K562 (cell line): ENCODE measurements around the gene PSMD8.

Experiments used
- ATF3 ChIP-seq, 2 experiments: fragments of 450-650 bp in 1 of 2; sonication (generic) in 1 of 2; formaldehyde crosslinking in 1 of 2; IDR thresholded peaks in 1 of 2; conservative IDR thresholded peaks in 1 of 2; 2 replicates each; pipeline versions ENCODE4 v1.6.1 to v1.8.1; 2016 to 2023; ENCODE audit warnings: mild to moderate bottlenecking in 2 of 2, moderate library complexity in 2 of 2, inconsistent platforms in 1 of 2, missing genetic modification reagents in 1 of 2
- CBX1 ChIP-seq: sonication (generic); IDR thresholded peaks from 2 replicates; pipeline ENCODE4 v1.6.1; 2016; ENCODE audit warnings: antibody characterized with exemption, low read depth, mild to moderate bottlenecking
- CTCF ChIP-seq, 3 experiments: IDR thresholded peaks in 2 of 3; conservative IDR thresholded peaks in 1 of 3; 2 replicates each; pipeline ENCODE4 v1.5.1; 2011 to 2012; ENCODE audit warnings: low read length in 3 of 3, mild to moderate bottlenecking in 3 of 3, control low read depth in 2 of 3, improper control_type of control experiment in 1 of 3, inconsistent platforms in 1 of 3, low read depth in 1 of 3, mixed read lengths in 1 of 3, moderate library complexity in 1 of 3; ENCODE audit not compliant: insufficient read depth in 2 of 3
- ELF2 ChIP-seq: fragments of 250-450 bp; sonication (Bioruptor Pico); IDR thresholded peaks from 2 replicates; pipeline ENCODE4 v1.5.0; 2021; ENCODE audit warnings: mild to moderate bottlenecking
- HMG20B ChIP-seq: fragments of 250-450 bp; sonication (Bioruptor Pico); IDR thresholded peaks from 2 replicates; pipeline ENCODE4 v1.5.0; 2021; ENCODE audit warnings: mild to moderate bottlenecking
- HMGXB4 ChIP-seq: sonication (generic); formaldehyde crosslinking; IDR thresholded peaks from 2 replicates; pipeline ENCODE4 v1.8.1; 2023; ENCODE audit warnings: mild to moderate bottlenecking, missing genetic modification reagents
- IRF1 ChIP-seq: sonication (generic); formaldehyde crosslinking; IDR thresholded peaks from 2 replicates; pipeline ENCODE4 v1.8.0; 2022; ENCODE audit warnings: missing genetic modification reagents, mild to moderate bottlenecking, borderline replicate concordance
- KAT8 ChIP-seq: fragments of 450-650 bp; IDR thresholded peaks from 2 replicates; pipeline ENCODE4 v1.6.1; 2016; ENCODE audit warnings: low read depth, mild to moderate bottlenecking
- NBN ChIP-seq: fragments of 450-650 bp; IDR thresholded peaks from 2 replicates; pipeline ENCODE4 v1.6.1; 2016; ENCODE audit warnings: low read depth, mild to moderate bottlenecking
- NFRKB ChIP-seq: fragments of 450-650 bp; IDR thresholded peaks from 2 replicates; pipeline ENCODE4 v1.6.1; 2016; ENCODE audit warnings: low read depth
- THAP12 ChIP-seq: fragments of 250-450 bp; sonication (Bioruptor Pico); IDR thresholded peaks from 2 replicates; pipeline ENCODE4 v1.9.0; 2021; ENCODE audit warnings: mild to moderate bottlenecking, inconsistent platforms
- ZBTB2 ChIP-seq: fragments of 450-650 bp; IDR thresholded peaks from 2 replicates; pipeline ENCODE4 v1.6.1; 2016; ENCODE audit warnings: antibody characterized with exemption

GRCh38 chr19:38333245-38333644 lies 41.1 kb upstream of the PSMD8 start:
- no peak for TF ChIP-seq IRF1 (CRISPR knock-in tag)
- TF ChIP-seq HMG20B (CRISPR knock-in tag), result no peak
- TF ChIP-seq NBN, result no peak
- TF ChIP-seq CTCF (IDR thresholded peaks at IDR 0.05 in 2 of 3, conservative IDR thresholded peaks at IDR 0.05 in 1 of 3; ENCODE audit: insufficient read depth in 2 of 3, low read depth in 1 of 3, low read length in 3 of 3), result no peak
- no peak for TF ChIP-seq CBX1
- no peak for TF ChIP-seq THAP12 (CRISPR knock-in tag)
- TF ChIP-seq ATF3 (IDR thresholded peaks at IDR 0.05), result no peak
- no peak for TF ChIP-seq ATF3 (CRISPR knock-in tag; conservative IDR thresholded peaks at IDR 0.05)
- TF ChIP-seq ELF2 (CRISPR knock-in tag), result no peak
- TF ChIP-seq NFRKB, result no peak
- no peak for TF ChIP-seq KAT8
- TF ChIP-seq HMGXB4 (CRISPR knock-in tag), result no peak
- no peak for TF ChIP-seq ZBTB2
